Neural cell (in vitro differentiated cells): ENCODE measurements around the gene ELMO1. TPM values are rescaled to one million over a fixed set of nuclear protein-coding genes. Genes with fewer than 3 reads are reported as not detected.

Source experiments
- H2AFZ ChIP-seq: fragments of 200-600, 300-800 bp; sonication (generic), shearing (Covaris generic); 2 replicates; pipeline ENCODE4 v1.6.0; 2014; ENCODE audit warnings: low read depth, mild to moderate bottlenecking, antibody characterized with exemption, low read length, moderate library complexity
- H3F3A ChIP-seq: fragments of 200-600 bp; shearing (Covaris generic); 2 replicates; pipeline ENCODE4 v1.6.1; 2016; ENCODE audit warnings: mild to moderate bottlenecking, moderate library complexity, mixed read lengths, antibody characterized with exemption, low read length; ENCODE audit not compliant: insufficient read depth, poor library complexity, severe bottlenecking
- H3K27ac ChIP-seq: fragments of 200-600, 300-800 bp; sonication (generic), shearing (Covaris generic); 2 replicates; pipeline ENCODE4 v1.5.1; 2014; ENCODE audit warnings: mild to moderate bottlenecking, low read length, moderate library complexity
- H3K27me3 ChIP-seq: fragments of 300-800, 200-600 bp; sonication (generic), shearing (Covaris generic); 2 replicates; pipeline ENCODE4 v1.6.0; 2014; ENCODE audit warnings: mild to moderate bottlenecking, low read depth, low read length, moderate library complexity; ENCODE audit not compliant: insufficient read depth
- H3K36me3 ChIP-seq: fragments of 300-800, 200-600 bp; sonication (generic), shearing (Covaris generic); 2 replicates; pipeline ENCODE4 v1.5.1; 2014; ENCODE audit warnings: mild to moderate bottlenecking, antibody characterized with exemption, low read length, moderate library complexity; ENCODE audit not compliant: insufficient read depth
- H3K4me2 ChIP-seq: fragments of 300-800, 200-600 bp; sonication (generic), shearing (Covaris generic); 2 replicates; pipeline ENCODE4 v1.6.0; 2014; ENCODE audit warnings: mild to moderate bottlenecking, low read length
- H3K4me3 ChIP-seq: fragments of 300-800, 200-600 bp; sonication (generic), shearing (Covaris generic); 2 replicates; pipeline ENCODE4 v1.5.1; 2014; ENCODE audit warnings: mild to moderate bottlenecking, low read length, moderate library complexity
- H3K79me2 ChIP-seq: fragments of 200-600 bp; shearing (Covaris generic); replicated peaks from 2 replicates; pipeline ENCODE4 v1.6.0; 2014; ENCODE audit warnings: mild to moderate bottlenecking, low read length, moderate library complexity; ENCODE audit not compliant: insufficient read depth
- H3K9ac ChIP-seq: fragments of 300-800, 200-600 bp; sonication (generic), shearing (Covaris generic); 2 replicates; pipeline ENCODE4 v1.6.1; 2016; ENCODE audit warnings: mild to moderate bottlenecking, low read length, mixed read lengths
- H3K9me2 ChIP-seq: fragments of 200-600 bp; shearing (Covaris generic); 2 replicates; pipeline ENCODE4 v1.6.1; 2016; ENCODE audit warnings: mild to moderate bottlenecking, low read length, mixed read lengths; ENCODE audit not compliant: insufficient read depth
- H3K9me3 ChIP-seq: fragments of 200-600, 300-800 bp; sonication (generic), shearing (Covaris generic); 2 replicates; pipeline ENCODE4 v1.6.1; 2016; ENCODE audit warnings: mild to moderate bottlenecking, mixed run types, low read length, moderate library complexity, mixed read lengths
- H4K20me1 ChIP-seq: fragments of 200-600 bp; shearing (Covaris generic); 2 replicates; pipeline ENCODE4 v1.6.1; 2016; ENCODE audit warnings: mild to moderate bottlenecking, mixed run types; ENCODE audit not compliant: insufficient read depth
- CTCF ChIP-seq: fragments of 450-650 bp; IDR thresholded peaks from 2 replicates; pipeline ENCODE4 v1.5.1; 2014; ENCODE audit warnings: antibody characterized with exemption, mild to moderate bottlenecking, moderate library complexity; ENCODE audit not compliant: poor library complexity, severe bottlenecking
- EP300 ChIP-seq: fragments of 450-650 bp; conservative IDR thresholded peaks from 2 replicates; pipeline ENCODE4 v1.6.1; 2014; ENCODE audit warnings: antibody characterized with exemption, mild to moderate bottlenecking, moderate library complexity; ENCODE audit not compliant: poor library complexity, severe bottlenecking
- EZH2 ChIP-seq: fragments of 200-600, 300-800 bp; shearing (Covaris generic), sonication (generic); IDR thresholded peaks from 2 replicates; pipeline ENCODE4 v1.6.1; 2014; ENCODE audit warnings: antibody characterized with exemption, low read length, borderline replicate concordance, mild to moderate bottlenecking; ENCODE audit not compliant: insufficient read depth, poor library complexity, severe bottlenecking
- MXI1 ChIP-seq: fragments of 450-650 bp; conservative IDR thresholded peaks from 2 replicates; pipeline ENCODE4 v1.6.1; 2014; ENCODE audit warnings: antibody characterized with exemption, mild to moderate bottlenecking; ENCODE audit not compliant: poor library complexity, severe bottlenecking
- POLR2AphosphoS5 ChIP-seq: IDR thresholded peaks from 2 replicates; pipeline ENCODE4 v1.6.1; 2012
- RAD21 ChIP-seq: fragments of 450-650 bp; conservative IDR thresholded peaks from 2 replicates; pipeline ENCODE4 v1.6.1; 2014; ENCODE audit warnings: antibody characterized with exemption, mild to moderate bottlenecking, moderate library complexity
- REST ChIP-seq: IDR thresholded peaks from 2 replicates; pipeline ENCODE4 v1.6.1; 2012; ENCODE audit warnings: borderline replicate concordance
- SMC3 ChIP-seq: fragments of 450-650 bp; conservative IDR thresholded peaks from 2 replicates; pipeline ENCODE4 v1.6.1; 2014; ENCODE audit warnings: antibody characterized with exemption, mild to moderate bottlenecking, moderate library complexity; ENCODE audit not compliant: poor library complexity
- TAF1 ChIP-seq: IDR thresholded peaks from 2 replicates; pipeline ENCODE4 v1.6.1; 2012; ENCODE audit warnings: low read depth
- polyA plus RNA-seq: library from polyadenylated mRNA; depleted of rRNA; stranded (reverse); fragments of >200 nt; gene quantifications from 2 replicates; pipeline ENCODE4 v1.2.3, GENCODE V29; 2014

Gene ELMO1
- polyA plus RNA-seq, 1 donor from 2014 or later, result 12.2 TPM

GRCh38 chr7:37476881-37477450 lies 28.3 kb upstream of the ELMO1 start:
- H3K4me3 ChIP-seq, result no peak overlapping the region
- no peaks in the 10 kb centered on the region for H4K20me1 ChIP-seq
- no peaks in the 10 kb centered on the region for H3K27me3 ChIP-seq
- no peaks in the 10 kb centered on the region for H3K9me3 ChIP-seq
- no peaks in the 10 kb centered on the region for H3K36me3 ChIP-seq
- H3K9ac ChIP-seq, result no peak overlapping the region
- H3F3A ChIP-seq, result no peaks in the 10 kb centered on the region
- H3K4me2 ChIP-seq, result no peak overlapping the region
- no peak for TF ChIP-seq RAD21
- TF ChIP-seq EZH2, result no peak
- TF ChIP-seq MXI1, result no peak
- no peak for TF ChIP-seq POLR2AphosphoS5
- TF ChIP-seq TAF1, result no peak
- no peak for TF ChIP-seq SMC3
- TF ChIP-seq REST, result no peak
- H3K9me2 ChIP-seq, result no peaks in the 10 kb centered on the region
- no peak overlapping the region for H3K27ac ChIP-seq
- H2AFZ ChIP-seq, result no peak overlapping the region
- no peaks in the 10 kb centered on the region for H3K79me2 ChIP-seq

GRCh38 chr7:37476428-37476827 lies 27.8 kb upstream of the ELMO1 start:
- Histone ChIP-seq H3K27ac (no peak overlapping the region), H2AFZ (no peak overlapping the region), H3K9me2 (no peaks in the 10 kb centered on the region), H3F3A (no peaks in the 10 kb centered on the region), H3K27me3 (no peaks in the 10 kb centered on the region), H3K9ac (no peak overlapping the region), H3K36me3 (no peaks in the 10 kb centered on the region), H3K4me3 (no peak overlapping the region), H3K79me2 (no peaks in the 10 kb centered on the region), H3K4me2 (no peak overlapping the region), H3K9me3 (no peaks in the 10 kb centered on the region), H4K20me1 (no peaks in the 10 kb centered on the region)
- TF ChIP-seq MXI1, result no peak
- no peak for TF ChIP-seq SMC3
- TF ChIP-seq CTCF, result no peak
- TF ChIP-seq POLR2AphosphoS5, result no peak
- no peak for TF ChIP-seq REST
- no peak for TF ChIP-seq RAD21
- no peak for TF ChIP-seq TAF1
- TF ChIP-seq EP300, result no peak
- no peak for TF ChIP-seq EZH2
